Measurements from ENCODE around the gene INSR. TPM values are rescaled to one million over a fixed set of nuclear protein-coding genes. Genes with fewer than 3 reads are reported as not detected.

Gene INSR
- total RNA-seq, 1 donor, result 44.2 TPM

DNA sequence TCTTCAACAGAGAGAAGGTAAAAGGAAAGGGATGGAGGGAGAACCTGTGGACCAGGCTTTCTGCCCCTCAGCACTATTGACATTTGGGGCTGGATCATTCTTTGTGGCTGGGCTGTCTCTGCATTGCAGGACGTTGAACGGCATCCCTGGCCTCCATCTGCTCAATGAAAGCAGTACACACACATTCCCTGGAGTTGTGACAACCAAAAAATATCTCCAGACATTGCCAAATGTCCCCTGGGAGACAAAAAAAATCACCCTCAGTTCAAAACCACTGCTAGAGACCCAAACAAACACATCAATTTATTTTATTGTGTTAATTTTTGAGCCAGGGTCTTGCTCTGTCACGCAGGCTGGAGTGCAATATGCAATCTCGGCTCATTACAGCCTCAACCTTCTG is 43.3 kb downstream of the INSR start:
- H3K4me2 ChIP-seq (ENCODE audit: insufficient read depth, low read length), result no peak overlapping the region
- DNase-seq (ENCODE audit: insufficient read length, low spot score, missing footprints), result no peak
- no peaks in the 10 kb centered on the region for H4K20me1 ChIP-seq (ENCODE audit: insufficient read depth, low read length)

DNA sequence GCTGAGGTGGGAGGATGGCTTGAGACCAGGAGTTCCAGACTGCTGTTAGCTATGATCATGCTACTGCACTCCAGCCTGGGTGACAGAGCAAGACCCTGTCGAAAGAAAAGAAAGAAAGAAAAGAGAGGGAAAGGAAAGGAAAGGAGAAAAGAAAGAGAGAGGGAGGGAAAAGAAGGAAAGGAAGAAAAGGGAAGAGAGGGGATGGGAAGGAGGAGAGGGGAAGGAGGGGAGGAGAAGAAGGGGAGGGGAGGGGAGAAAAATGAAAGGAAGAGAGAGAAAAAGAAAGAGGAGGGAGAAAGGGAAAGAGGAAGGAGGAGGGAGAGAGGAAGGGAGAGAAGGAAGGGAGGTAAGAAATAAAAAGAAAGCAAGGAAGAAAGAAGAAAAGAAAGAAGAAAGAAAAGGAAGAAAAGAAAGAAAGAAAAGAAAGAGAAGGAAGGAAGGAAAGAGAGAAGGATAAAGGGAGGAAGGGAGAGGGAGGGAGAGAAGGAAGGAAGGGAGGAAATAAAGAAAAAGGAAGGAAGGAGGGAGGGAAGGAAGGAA is 44.1 kb downstream of the INSR start:
- Histone ChIP-seq H3K4me1 (ENCODE audit: insufficient read depth, low read length) (no peaks in the 10 kb centered on the region), H3K27me3 (ENCODE audit: insufficient read depth, low read length) (no peaks in the 10 kb centered on the region), H3K79me2 (ENCODE audit: insufficient read depth, low read length) (no peaks in the 10 kb centered on the region), H3K4me3 (ENCODE audit: insufficient read depth, low read length) (no peak overlapping the region), H4K20me1 (ENCODE audit: insufficient read depth, low read length) (no peaks in the 10 kb centered on the region), H3K36me3 (ENCODE audit: insufficient read depth, low read length) (no peaks in the 10 kb centered on the region), H3K9me3 (ENCODE audit: low read depth, low read length) (peaks cover 2% of the 10 kb centered on the region), H3K27ac (ENCODE audit: low read depth, low read length) (no peak overlapping the region), H2AFZ (ENCODE audit: low read length) (no peak overlapping the region), H3K4me2 (ENCODE audit: insufficient read depth, low read length) (no peak overlapping the region)
- DNase-seq (ENCODE audit: insufficient read length, low spot score, missing footprints), result no peak
- TF ChIP-seq, protein P1, sequence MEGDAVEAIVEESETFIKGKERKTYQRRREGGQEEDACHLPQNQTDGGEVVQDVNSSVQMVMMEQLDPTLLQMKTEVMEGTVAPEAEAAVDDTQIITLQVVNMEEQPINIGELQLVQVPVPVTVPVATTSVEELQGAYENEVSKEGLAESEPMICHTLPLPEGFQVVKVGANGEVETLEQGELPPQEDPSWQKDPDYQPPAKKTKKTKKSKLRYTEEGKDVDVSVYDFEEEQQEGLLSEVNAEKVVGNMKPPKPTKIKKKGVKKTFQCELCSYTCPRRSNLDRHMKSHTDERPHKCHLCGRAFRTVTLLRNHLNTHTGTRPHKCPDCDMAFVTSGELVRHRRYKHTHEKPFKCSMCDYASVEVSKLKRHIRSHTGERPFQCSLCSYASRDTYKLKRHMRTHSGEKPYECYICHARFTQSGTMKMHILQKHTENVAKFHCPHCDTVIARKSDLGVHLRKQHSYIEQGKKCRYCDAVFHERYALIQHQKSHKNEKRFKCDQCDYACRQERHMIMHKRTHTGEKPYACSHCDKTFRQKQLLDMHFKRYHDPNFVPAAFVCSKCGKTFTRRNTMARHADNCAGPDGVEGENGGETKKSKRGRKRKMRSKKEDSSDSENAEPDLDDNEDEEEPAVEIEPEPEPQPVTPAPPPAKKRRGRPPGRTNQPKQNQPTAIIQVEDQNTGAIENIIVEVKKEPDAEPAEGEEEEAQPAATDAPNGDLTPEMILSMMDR (IDR thresholded peaks at IDR 0.05; ENCODE audit: extremely low read depth, low read depth, low read length), result no peak

More for the DNA sequence above, 43.3 kb downstream of the INSR start:
- no peak overlapping the region for H2AFZ ChIP-seq (ENCODE audit: low read length)
- H3K36me3 ChIP-seq (ENCODE audit: insufficient read depth, low read length), result no peaks in the 10 kb centered on the region
- H3K4me3 ChIP-seq (ENCODE audit: insufficient read depth, low read length), result no peak overlapping the region
- H3K9me3 ChIP-seq (ENCODE audit: low read depth, low read length), result peaks cover 2% of the 10 kb centered on the region
- TF ChIP-seq, protein P1 (IDR thresholded peaks at IDR 0.05; ENCODE audit: extremely low read depth, low read depth, low read length), result no peak
- no peak overlapping the region for H3K27ac ChIP-seq (ENCODE audit: low read depth, low read length)
- no peaks in the 10 kb centered on the region for H3K27me3 ChIP-seq (ENCODE audit: insufficient read depth, low read length)
- H3K79me2 ChIP-seq (ENCODE audit: insufficient read depth, low read length), result no peaks in the 10 kb centered on the region
- no peaks in the 10 kb centered on the region for H3K4me1 ChIP-seq (ENCODE audit: insufficient read depth, low read length)

DNA sequence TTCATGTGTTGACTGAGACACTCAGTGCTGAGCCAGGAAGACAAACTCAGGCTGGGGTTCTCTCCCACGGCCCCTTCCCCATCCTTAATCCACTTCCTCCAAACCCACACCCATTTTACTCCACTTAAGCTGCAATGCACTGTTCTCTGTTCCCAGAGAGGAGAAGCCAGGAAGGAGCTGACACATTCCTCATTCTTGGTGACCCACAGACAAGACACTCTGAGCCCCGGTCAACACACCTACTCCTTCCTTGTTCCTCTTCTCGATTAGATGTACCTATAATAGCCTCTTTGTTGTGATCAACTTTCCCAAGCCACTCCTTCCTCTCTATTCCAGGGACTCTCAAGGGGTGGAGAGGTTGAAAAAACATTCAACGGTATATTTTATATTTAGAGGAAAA is 47.1 kb downstream of the INSR start:
- no peak overlapping the region for H3K4me2 ChIP-seq (ENCODE audit: insufficient read depth, low read length)
- DNase-seq (ENCODE audit: insufficient read length, low spot score, missing footprints), result no peak
- no peaks in the 10 kb centered on the region for H3K36me3 ChIP-seq (ENCODE audit: insufficient read depth, low read length)
- no peaks in the 10 kb centered on the region for H3K79me2 ChIP-seq (ENCODE audit: insufficient read depth, low read length)
- peaks cover 4% of the 10 kb centered on the region for H3K4me1 ChIP-seq (ENCODE audit: insufficient read depth, low read length)
- no peak overlapping the region for H3K4me3 ChIP-seq (ENCODE audit: insufficient read depth, low read length)
- H3K27ac ChIP-seq (ENCODE audit: low read depth, low read length), result no peak overlapping the region
- H3K9me3 ChIP-seq (ENCODE audit: low read depth, low read length), result peaks cover 2% of the 10 kb centered on the region
- no peaks in the 10 kb centered on the region for H4K20me1 ChIP-seq (ENCODE audit: insufficient read depth, low read length)
- H3K27me3 ChIP-seq (ENCODE audit: insufficient read depth, low read length), result no peaks in the 10 kb centered on the region
- TF ChIP-seq, protein P1 (IDR thresholded peaks at IDR 0.05; ENCODE audit: extremely low read depth, low read depth, low read length), result no peak
- H2AFZ ChIP-seq (ENCODE audit: low read length), result no peak overlapping the region

DNA sequence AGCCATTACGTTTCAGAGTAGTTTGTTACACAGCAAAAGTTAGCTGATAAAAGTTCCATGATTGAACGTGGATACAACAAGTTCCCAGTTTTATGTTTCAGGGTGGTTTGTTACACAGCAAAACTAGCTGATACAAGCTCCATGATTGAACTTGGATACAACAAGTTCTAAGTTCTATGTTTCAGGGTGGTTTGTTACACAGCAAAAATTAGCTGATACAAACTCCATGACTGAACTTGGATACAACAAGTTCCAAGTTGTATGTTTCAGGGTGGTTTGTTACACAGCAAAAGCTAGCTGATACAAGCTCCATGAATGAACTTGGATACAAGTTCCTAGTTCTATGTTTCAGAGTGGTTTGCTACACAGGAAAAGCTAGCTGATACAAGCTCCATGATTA is 47.6 kb downstream of the INSR start:
- DNase-seq (ENCODE audit: insufficient read length, low spot score, missing footprints), result no peak
- Histone ChIP-seq H3K4me2 (ENCODE audit: insufficient read depth, low read length) (no peak overlapping the region), H3K27ac (ENCODE audit: low read depth, low read length) (no peak overlapping the region), H3K27me3 (ENCODE audit: insufficient read depth, low read length) (no peaks in the 10 kb centered on the region), H3K9me3 (ENCODE audit: low read depth, low read length) (peaks cover 2% of the 10 kb centered on the region), H4K20me1 (ENCODE audit: insufficient read depth, low read length) (no peaks in the 10 kb centered on the region), H2AFZ (ENCODE audit: low read length) (no peak overlapping the region), H3K4me3 (ENCODE audit: insufficient read depth, low read length) (no peak overlapping the region), H3K79me2 (ENCODE audit: insufficient read depth, low read length) (no peaks in the 10 kb centered on the region), H3K36me3 (ENCODE audit: insufficient read depth, low read length) (no peaks in the 10 kb centered on the region), H3K4me1 (ENCODE audit: insufficient read depth, low read length) (peaks cover 4% of the 10 kb centered on the region)
- TF ChIP-seq, protein P1 (IDR thresholded peaks at IDR 0.05; ENCODE audit: extremely low read depth, low read depth, low read length), result no peak
